ENCODE measurements around the gene LTB. TPM values are rescaled to one million over a fixed set of nuclear protein-coding genes. Genes with fewer than 3 reads are reported as not detected.

Gene LTB
- total and polyA plus RNA-seq, 2 donors (not counting 3 experiments of a cell fraction or from before 2014, with no cell fraction given): 1.2 to 2.1 TPM

DNA sequence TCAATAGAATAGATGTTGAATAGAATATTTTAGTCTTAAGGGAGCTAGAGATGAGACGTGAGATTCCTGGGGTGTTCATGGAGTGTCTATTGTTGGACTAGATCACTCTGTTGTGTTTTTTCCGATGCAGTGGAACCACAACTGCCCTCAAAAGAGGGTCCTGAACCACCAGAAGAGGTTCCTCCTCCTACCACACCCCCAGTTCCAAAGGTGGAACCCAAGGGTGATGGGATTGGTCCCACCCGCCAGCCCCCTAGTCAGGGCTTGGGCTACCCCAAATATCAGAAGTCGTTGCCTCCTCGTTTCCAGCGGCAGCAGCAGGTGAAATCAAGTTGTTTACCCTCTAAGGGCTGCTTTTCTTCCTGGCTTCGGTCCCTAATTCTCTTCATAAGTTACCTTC, 46.8 kb upstream of the LTB start:
- FAIRE-seq (no peak), DNase-seq (ENCODE audit: low read depth, low spot score) (no peak)
- Histone ChIP-seq H3K27me3 (ENCODE audit: control insufficient read depth in 2 of 2, insufficient read depth in 2 of 2, low read length in 2 of 2) (no peaks in the 10 kb centered on the region), H4K20me1 (replicated peaks; ENCODE audit: control insufficient read depth, extremely low read depth, insufficient read depth, low read length) (peaks cover 3% of the 10 kb centered on the region), H3K9ac (replicated peaks; ENCODE audit: extremely low read depth, insufficient read depth, low read length) (no peak overlapping the region), H3K79me2 (ENCODE audit: control insufficient read depth, insufficient read depth, low read length) (peaks cover 49% of the 10 kb centered on the region), H3K9me1 (replicated peaks; ENCODE audit: control insufficient read depth, extremely low read depth, insufficient read depth, low read length) (no peaks in the 10 kb centered on the region), H3K4me2 (ENCODE audit: insufficient read depth, low read length) (no peak overlapping the region), H3K4me3 (replicated peaks in 1 of 3; ENCODE audit: insufficient read depth in 1 of 3, low read depth in 1 of 3, low read length in 3 of 3) (no peak overlapping the region), H3K9me3 (replicated peaks; ENCODE audit: control insufficient read depth, insufficient read depth, low read length) (no peaks in the 10 kb centered on the region), H2AFZ (ENCODE audit: low read depth, low read length) (no peak overlapping the region), H3K27ac (ENCODE audit: insufficient read depth, low read depth, low read length) (no peak overlapping the region), H3K4me1 (ENCODE audit: control insufficient read depth, extremely low read depth, insufficient read depth, low read length) (no peaks in the 10 kb centered on the region), H3K36me3 (ENCODE audit: control insufficient read depth in 2 of 2, extremely low read depth in 1 of 2, insufficient read depth in 2 of 2, low read length in 2 of 2) (peaks cover 48 to 86% of the 10 kb centered on the region in 2 experiments)
- TF ChIP-seq, protein P1, sequence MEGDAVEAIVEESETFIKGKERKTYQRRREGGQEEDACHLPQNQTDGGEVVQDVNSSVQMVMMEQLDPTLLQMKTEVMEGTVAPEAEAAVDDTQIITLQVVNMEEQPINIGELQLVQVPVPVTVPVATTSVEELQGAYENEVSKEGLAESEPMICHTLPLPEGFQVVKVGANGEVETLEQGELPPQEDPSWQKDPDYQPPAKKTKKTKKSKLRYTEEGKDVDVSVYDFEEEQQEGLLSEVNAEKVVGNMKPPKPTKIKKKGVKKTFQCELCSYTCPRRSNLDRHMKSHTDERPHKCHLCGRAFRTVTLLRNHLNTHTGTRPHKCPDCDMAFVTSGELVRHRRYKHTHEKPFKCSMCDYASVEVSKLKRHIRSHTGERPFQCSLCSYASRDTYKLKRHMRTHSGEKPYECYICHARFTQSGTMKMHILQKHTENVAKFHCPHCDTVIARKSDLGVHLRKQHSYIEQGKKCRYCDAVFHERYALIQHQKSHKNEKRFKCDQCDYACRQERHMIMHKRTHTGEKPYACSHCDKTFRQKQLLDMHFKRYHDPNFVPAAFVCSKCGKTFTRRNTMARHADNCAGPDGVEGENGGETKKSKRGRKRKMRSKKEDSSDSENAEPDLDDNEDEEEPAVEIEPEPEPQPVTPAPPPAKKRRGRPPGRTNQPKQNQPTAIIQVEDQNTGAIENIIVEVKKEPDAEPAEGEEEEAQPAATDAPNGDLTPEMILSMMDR (IDR thresholded peaks at IDR 0.05; ENCODE audit: extremely low read depth in 1 of 2, insufficient read depth in 1 of 2, low read depth in 1 of 2, low read length in 2 of 2): no peak
- no peak for TF ChIP-seq JUN (IDR thresholded peaks at IDR 0.05; ENCODE audit: borderline replicate concordance, insufficient read depth, insufficient read length, low read depth)
- no peak for TF ChIP-seq EZH2 (IDR thresholded peaks at IDR 0.05; ENCODE audit: borderline replicate concordance, low read depth, low read length, severe bottlenecking)
- no peak for TF ChIP-seq GATA2 (IDR thresholded peaks at IDR 0.05; ENCODE audit: insufficient read depth, insufficient read length, low read depth, low read length)
- TF ChIP-seq, protein P2, sequence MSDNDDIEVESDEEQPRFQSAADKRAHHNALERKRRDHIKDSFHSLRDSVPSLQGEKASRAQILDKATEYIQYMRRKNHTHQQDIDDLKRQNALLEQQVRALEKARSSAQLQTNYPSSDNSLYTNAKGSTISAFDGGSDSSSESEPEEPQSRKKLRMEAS (IDR thresholded peaks at IDR 0.05; ENCODE audit: insufficient read depth, insufficient read length): no peak
- TF ChIP-seq POLR2AphosphoS5 (IDR thresholded peaks at IDR 0.05; ENCODE audit: insufficient read depth, low read depth, low read length): no peak
- no peak for TF ChIP-seq MYC (IDR thresholded peaks at IDR 0.05; ENCODE audit: low read depth, low read length)
- no peak for TF ChIP-seq FOS (IDR thresholded peaks at IDR 0.05; ENCODE audit: borderline replicate concordance, insufficient read depth, low read length)
- TF ChIP-seq POLR2A (IDR thresholded peaks at IDR 0.05; ENCODE audit: low read depth, low read length): no peak
- ChIA-PET POLR2A (no interaction called here), CTCF (interaction anchor here (1.1 kb wide), 1 partner anchor 78 kb away, joined by 5 read pairs; no protein-coding TSS in a partner anchor)
- no TSS peak for BruUV-seq (replicated peaks)
- dilution Hi-C loops (cut with MboI; ENCODE audit: extremely low pct_ligation_motif_present, low sequenced_read_pairs) (no loop called here), intact Hi-C loops (cut with micrococcal nuclease) (no loop called here)
